ENCODE results near the gene IMMT.
A peak's percentile ranks its signal among the peaks of the same experiment; 100 is the strongest.
"Not testable (repeated sequence)": the region's sequence is repeated elsewhere in the genome, so short reads cannot be mapped to it uniquely, and the experiment has no call there.

Gene IMMT

GRCh38 chr2:86225581-86225980 is 30.3 kb upstream of the IMMT start:
- peak; percentile 65 for DNase-seq

GRCh38 chr2:86224645-86225355 is 29.5 kb upstream of the IMMT start:
- DNase-seq, result no peak

- DNase-seq, result no peak
Observed at GRCh38 chr2:86223927-86224560, 28.8 kb upstream of the IMMT start.

GRCh38 chr2:86223140-86223926 is 28.1 kb upstream of the IMMT start:
- no peak for DNase-seq

- DNase-seq, result peak; percentile 64
Observed at GRCh38 chr2:86221066-86221684, 25.9 kb upstream of the IMMT start.

GRCh38 chr2:86219896-86220295 is 24.6 kb upstream of the IMMT start:
- DNase-seq, result no peak

GRCh38 chr2:86218124-86218523 is 22.9 kb upstream of the IMMT start:
- DNase-seq, result no peak

- DNase-seq, result no peak
Observed at GRCh38 chr2:86216575-86217555, 21.6 kb upstream of the IMMT start.

GRCh38 chr2:86214503-86214832 is 19.2 kb upstream of the IMMT start:
- DNase-seq, result no peak

- no peak for DNase-seq
Observed at GRCh38 chr2:86213699-86214502, 18.6 kb upstream of the IMMT start.

GRCh38 chr2:86213056-86213455 is 17.8 kb upstream of the IMMT start:
- DNase-seq, result no peak

- DNase-seq, result no peak
Observed at GRCh38 chr2:86211796-86212188, 16.5 kb upstream of the IMMT start.

GRCh38 chr2:86211033-86211795 is 16.0 kb upstream of the IMMT start:
- DNase-seq, result no peak

- no peak for DNase-seq
Observed at GRCh38 chr2:86204458-86204857, 9.2 kb upstream of the IMMT start.

- no peak for DNase-seq
Observed at GRCh38 chr2:86203614-86204013, 8.4 kb upstream of the IMMT start.

GRCh38 chr2:86202702-86203101 is 7.4 kb upstream of the IMMT start:
- no peak for DNase-seq

- DNase-seq, result no peak
Observed at GRCh38 chr2:86202336-86202692, 7.1 kb upstream of the IMMT start.

- DNase-seq, result no peak
Observed at GRCh38 chr2:86201671-86202335, 6.5 kb upstream of the IMMT start.

GRCh38 chr2:86200564-86200963 is 5.3 kb upstream of the IMMT start:
- DNase-seq, result not testable (repeated sequence)

- no peak for DNase-seq
Observed at GRCh38 chr2:86199834-86200177, 4.5 kb upstream of the IMMT start.

Data from activated naive CD4-positive, alpha-beta T cell treated with anti-CD3 and anti-CD28 coated beads, Interleukin-2, amount 50 U/mL, for 16 hours (primary cell).